Heart left ventricle (tissue), 13 donors: ENCODE data around the gene FOXL1.

Experiments
- CTCF ChIP-seq, 12 donors: fragments of 200-600 bp; sonication (generic) in 4 of 12; IDR thresholded peaks; one replicate each; pipeline versions ENCODE4 v1.5.0 to v1.8.0; 2018 to 2022; ENCODE audit warnings: antibody characterized with exemption in 12 of 12, mild to moderate bottlenecking in 5 of 12
- POLR2A ChIP-seq, 2 donors: fragments of 450-650 bp; IDR thresholded peaks; one replicate each; pipeline ENCODE4 v1.6.1; 2017; ENCODE audit warnings: antibody characterized with exemption in 2 of 2, mild to moderate bottlenecking in 2 of 2, moderate library complexity in 2 of 2
- donor health status: ischemic (EF 13 %, LVEDD 7.1; RV severe dilation, severe dysfunction).
- donor health status: DM: no; HTN: yes; CAD: no.
- donor health status: DM: no; HTN: no; CAD: no.
- donor health status: ischemic (EF 25% LVEDD 6.9; RV normal size, moderate dysfunction).
- donor health status: ischemic (EF 25% LVEDD 5.7; RV mildly dilated, moderate dysfunction).
- donor health status: ischemic (EF 35%, LVEDD 5.7; RV mildly dilated, moderate dysfunction).
- donor health status: nonischemic (EF 11% LVEDD 7.7; RV severe dilation, severe dysfunction).
- donor health status: DM: yes; HTN: yes; CAD: no.
- donor health status: PGD.
- donor health status: ischemic (EF 29% LVEDD 5.4; RV normal size, mild dysfunction).
- donor health status: nonischemic (EF 23%, LVEDD 6.1; RV moderate dilation, normal function).

DNA sequence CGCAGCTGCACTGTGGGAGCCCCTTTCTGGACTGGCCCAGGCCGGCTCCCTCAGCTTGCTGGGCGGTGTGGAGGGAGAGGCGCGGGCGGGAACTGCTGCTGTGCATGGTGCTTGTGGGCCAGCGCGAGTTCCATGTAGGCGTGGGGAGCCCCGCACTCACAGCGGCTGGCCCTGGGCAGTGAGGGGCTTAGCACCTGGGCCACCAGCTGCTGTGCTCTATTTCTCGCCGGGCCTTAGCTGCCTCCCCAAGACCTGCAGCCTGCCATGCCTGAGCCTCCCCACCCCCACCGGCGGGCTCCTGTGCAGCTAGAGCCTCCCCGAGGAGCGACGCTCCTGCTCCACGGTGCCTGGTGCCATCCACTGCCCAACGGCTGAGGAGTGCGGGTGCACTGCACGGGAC is 25.0 kb upstream of the FOXL1 start:
- TF ChIP-seq CTCF (IDR thresholded peaks at IDR 0.05) (no peak), POLR2A (IDR thresholded peaks at IDR 0.05) (no peak)
